Cardiac muscle cell (in vitro differentiated cells and primary cell): Measurements from ENCODE around the gene CDC16. TPM values are rescaled to one million over a fixed set of nuclear protein-coding genes. Genes with fewer than 3 reads are reported as not detected.
A peak's percentile ranks its signal among the peaks of the same experiment; 100 is the strongest.

Source experiments
- DNase-seq, 2 donors: peaks; one replicate each; pipeline versions ENCODE4 v3.0.0 to v3.0.0-alpha.2; 2010 to 2017; ENCODE audit warnings: low read depth in 1 of 2, low spot score in 1 of 2
- H3K27ac ChIP-seq: fragments of 200-600 bp; sonication (generic); 2 replicates; pipeline ENCODE4 v1.5.1; 2016
- H3K27me3 ChIP-seq: fragments of 200-600 bp; sonication (generic); 2 replicates; pipeline ENCODE4 v1.6.0; 2016; ENCODE audit warnings: control low read depth
- H3K36me3 ChIP-seq: fragments of 200-600 bp; sonication (generic); 2 replicates; pipeline ENCODE4 v1.5.1; 2016; ENCODE audit warnings: control low read depth
- H3K4me1 ChIP-seq: fragments of 200-600 bp; sonication (generic); 2 replicates; pipeline ENCODE4 v1.8.1; 2017; ENCODE audit warnings: low read depth, mild to moderate bottlenecking, mixed run types
- H3K4me3 ChIP-seq: fragments of 200-600 bp; sonication (generic); 2 replicates; pipeline ENCODE4 v1.5.1; 2016; ENCODE audit warnings: mild to moderate bottlenecking
- H3K9me3 ChIP-seq: fragments of 200-600 bp; sonication (generic); 2 replicates; pipeline ENCODE4 v1.5.1; 2017; ENCODE audit warnings: low read depth, mild to moderate bottlenecking, control low read depth
- polyA plus RNA-seq: library from polyadenylated mRNA; unstranded; fragments of >200 nt; fragmentation: Nextera tagmentation; extraction: Ambion mirVana; gene quantifications from 2 replicates; pipeline ENCODE4 v1.2.1, GENCODE V29; 2016
- total RNA-seq: library from RNA; depleted of rRNA; stranded (reverse); fragments of >200 nt; gene quantifications from 2 replicates; pipeline ENCODE4 v1.2.3, GENCODE V29; 2016
- TF ChIP-seq, protein P1 (sequence below): IDR thresholded peaks from 2 replicates; pipeline ENCODE4 v1.5.1; 2012; ENCODE audit warnings: low read depth, mild to moderate bottlenecking, low read length

CDC16 gene
- total and polyA plus RNA-seq, 2 experiments from 2014 or later = 36.8 to 48.7 TPM

DNA sequence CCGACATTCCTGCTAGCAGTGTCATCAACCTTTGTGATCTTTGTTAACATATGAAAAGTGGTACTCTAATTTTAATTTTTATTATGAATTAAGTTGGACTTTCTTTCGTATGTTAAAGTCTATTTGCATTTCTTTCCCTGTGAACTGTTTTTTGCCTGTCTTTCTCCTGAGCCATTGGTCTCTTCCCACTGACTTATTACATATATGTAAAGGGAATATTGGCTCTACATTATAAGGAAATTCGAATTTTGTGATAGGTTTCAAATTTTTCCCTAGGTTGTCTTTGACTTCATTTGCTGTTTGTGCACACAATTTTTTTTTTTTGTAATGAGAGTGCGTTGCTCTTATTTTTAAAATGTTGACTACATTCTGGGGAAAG, 442 bp upstream of the CDC16 start:
- peaks cover 14% of the 10 kb centered on the region for H3K27me3 ChIP-seq
- H3K4me1 ChIP-seq = peaks cover 9% of the 10 kb centered on the region
- no peaks in the 10 kb centered on the region for H3K9me3 ChIP-seq
- H3K36me3 ChIP-seq = peaks cover 19% of the 10 kb centered on the region
- H3K27ac ChIP-seq = peak overlapping the region; percentile 91
- H3K4me3 ChIP-seq = peak overlapping the region; percentile 97
- TF ChIP-seq, protein P1, sequence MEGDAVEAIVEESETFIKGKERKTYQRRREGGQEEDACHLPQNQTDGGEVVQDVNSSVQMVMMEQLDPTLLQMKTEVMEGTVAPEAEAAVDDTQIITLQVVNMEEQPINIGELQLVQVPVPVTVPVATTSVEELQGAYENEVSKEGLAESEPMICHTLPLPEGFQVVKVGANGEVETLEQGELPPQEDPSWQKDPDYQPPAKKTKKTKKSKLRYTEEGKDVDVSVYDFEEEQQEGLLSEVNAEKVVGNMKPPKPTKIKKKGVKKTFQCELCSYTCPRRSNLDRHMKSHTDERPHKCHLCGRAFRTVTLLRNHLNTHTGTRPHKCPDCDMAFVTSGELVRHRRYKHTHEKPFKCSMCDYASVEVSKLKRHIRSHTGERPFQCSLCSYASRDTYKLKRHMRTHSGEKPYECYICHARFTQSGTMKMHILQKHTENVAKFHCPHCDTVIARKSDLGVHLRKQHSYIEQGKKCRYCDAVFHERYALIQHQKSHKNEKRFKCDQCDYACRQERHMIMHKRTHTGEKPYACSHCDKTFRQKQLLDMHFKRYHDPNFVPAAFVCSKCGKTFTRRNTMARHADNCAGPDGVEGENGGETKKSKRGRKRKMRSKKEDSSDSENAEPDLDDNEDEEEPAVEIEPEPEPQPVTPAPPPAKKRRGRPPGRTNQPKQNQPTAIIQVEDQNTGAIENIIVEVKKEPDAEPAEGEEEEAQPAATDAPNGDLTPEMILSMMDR = no peak
- DNase-seq = no peak

DNA sequence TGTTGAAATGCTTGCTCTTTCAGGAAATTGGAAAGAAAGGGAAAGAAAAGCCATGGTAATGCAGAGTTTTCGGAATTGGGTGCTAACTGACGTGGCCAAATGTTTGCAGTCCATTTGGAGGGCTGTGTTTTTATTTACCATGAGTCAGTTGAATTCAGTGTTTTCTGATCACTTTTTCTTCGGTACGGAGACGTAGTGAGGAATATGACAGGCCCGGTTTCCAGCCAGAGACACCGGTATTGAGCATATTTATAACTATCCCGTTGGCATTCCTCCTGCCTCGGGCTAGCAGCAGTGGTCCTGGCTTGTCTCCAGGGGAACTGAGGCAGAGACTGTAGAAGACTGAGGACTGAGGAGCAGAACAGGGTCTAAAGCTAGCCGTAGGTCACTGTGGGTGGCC, 1.0 kb downstream of the CDC16 start:
- Histone ChIP-seq H3K4me1 (peaks cover 9% of the 10 kb centered on the region), H3K9me3 (no peaks in the 10 kb centered on the region), H3K36me3 (peaks cover 33% of the 10 kb centered on the region), H3K27ac (no peak overlapping the region), H3K4me3 (peak overlapping the region; percentile 97), H3K27me3 (peaks cover under 1% of the 10 kb centered on the region)
- TF ChIP-seq, protein P1 = no peak
- DNase-seq = no peak

DNA sequence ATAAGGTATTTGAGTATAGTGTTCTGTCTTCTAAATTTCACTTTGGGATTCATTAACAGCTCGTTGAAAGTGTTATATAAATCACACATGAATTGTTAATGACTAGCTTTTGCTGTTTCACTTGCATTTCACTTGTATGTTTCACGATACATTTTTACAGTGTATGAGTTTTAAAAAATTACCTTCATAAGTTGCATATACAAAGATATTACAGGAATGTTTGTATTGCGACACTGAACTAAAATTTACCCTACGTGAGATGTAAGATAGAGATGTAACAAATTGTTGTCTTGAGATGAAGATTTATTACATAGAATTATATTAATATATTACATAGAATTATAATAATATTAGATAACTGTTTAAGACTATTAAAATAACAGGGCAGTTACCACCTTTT, 1.5 kb downstream of the CDC16 start:
- Histone ChIP-seq H3K27me3 (no peaks in the 10 kb centered on the region), H3K9me3 (no peaks in the 10 kb centered on the region), H3K4me3 (peak overlapping the region; percentile 97), H3K4me1 (peaks cover 9% of the 10 kb centered on the region), H3K27ac (no peak overlapping the region), H3K36me3 (peaks cover 38% of the 10 kb centered on the region)
- DNase-seq = no peak
- TF ChIP-seq, protein P1 = no peak

DNA sequence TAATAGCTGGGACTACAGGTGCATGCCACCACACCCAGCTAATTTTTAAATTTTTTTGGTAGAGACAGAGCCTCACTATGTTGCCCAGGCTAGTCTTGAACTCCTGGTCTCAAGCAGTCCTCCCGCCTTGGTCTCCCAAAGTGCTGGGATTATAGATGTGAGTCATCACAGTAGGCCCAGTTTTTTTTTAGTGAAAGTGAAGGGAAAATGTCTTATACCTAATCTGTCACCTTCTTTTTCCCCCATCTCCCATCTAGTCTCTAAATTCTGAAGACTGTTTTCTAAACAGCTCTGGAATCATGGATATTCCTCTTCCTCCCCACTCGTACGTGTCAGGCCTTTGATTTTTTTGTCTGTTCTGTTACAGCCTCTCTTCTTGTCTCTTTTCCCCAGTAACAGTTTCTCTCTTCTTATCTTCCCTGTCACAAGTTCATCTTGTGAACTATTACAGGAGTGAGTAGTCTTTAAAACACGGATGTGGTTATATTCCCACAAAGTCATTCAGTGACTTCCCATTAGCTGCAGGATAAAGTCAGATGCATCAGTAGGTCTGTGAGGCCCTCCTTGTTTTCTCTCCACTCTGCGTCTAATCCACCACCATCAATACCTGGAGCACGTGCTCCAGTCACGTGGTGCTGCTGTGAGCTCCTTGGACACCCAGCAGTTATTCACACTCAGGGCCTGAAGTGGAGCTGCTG, 2.9 kb downstream of the CDC16 start:
- Histone ChIP-seq H3K4me1 (peaks cover 9% of the 10 kb centered on the region), H3K27ac (no peak overlapping the region), H3K4me3 (no peak overlapping the region), H3K27me3 (no peaks in the 10 kb centered on the region), H3K9me3 (no peaks in the 10 kb centered on the region), H3K36me3 (peaks cover 52% of the 10 kb centered on the region)
- DNase-seq = no peak
- TF ChIP-seq, protein P1 = no peak

DNA sequence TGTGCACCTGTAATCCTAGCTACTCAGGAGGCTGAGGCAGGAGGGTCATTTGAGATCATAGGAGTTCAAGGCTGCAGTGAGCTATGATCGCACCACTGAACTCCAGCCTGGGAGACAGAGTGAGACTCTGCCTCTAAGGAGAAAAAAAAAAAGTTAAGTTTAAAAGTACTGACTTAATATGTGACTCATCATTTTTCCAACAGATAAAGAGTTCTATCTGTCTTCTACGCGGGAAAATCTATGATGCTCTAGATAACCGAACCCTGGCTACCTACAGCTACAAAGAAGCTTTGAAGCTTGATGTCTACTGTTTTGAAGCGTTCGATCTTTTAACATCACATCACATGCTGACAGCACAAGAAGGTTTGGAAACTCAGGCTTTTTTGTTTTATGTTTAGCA, 7.2 kb downstream of the CDC16 start:
- no peak overlapping the region for H3K4me3 ChIP-seq
- TF ChIP-seq, protein P1 = no peak
- no peak for DNase-seq
- no peaks in the 10 kb centered on the region for H3K9me3 ChIP-seq
- H3K4me1 ChIP-seq = no peaks in the 10 kb centered on the region
- H3K27ac ChIP-seq = no peak overlapping the region
- no peaks in the 10 kb centered on the region for H3K27me3 ChIP-seq
- peaks cover 92% of the 10 kb centered on the region for H3K36me3 ChIP-seq
